IMR-90 (cell line): ENCODE results near the gene DDX53. TPM values are rescaled to one million over a fixed set of nuclear protein-coding genes. Genes with fewer than 3 reads are reported as not detected.

Source experiments
- ATAC-seq: fragments of 200-7000 bp; cut with Tn5 transposase; 2 replicates; pipeline ENCODE4 v1.9.1; 2020; ENCODE audit warnings: low read depth, mild to moderate bottlenecking, moderate library complexity
- Bru-seq: library from RNA; stranded (reverse); fragments of 400-500 nt; gene quantifications from one replicate; lab custom pipeline; 2021; lab: Mats Ljungman, UMichigan
- BruChase-seq, 2 experiments: library from RNA; stranded (reverse); fragments of 400-500 nt; gene quantifications; one replicate each; lab custom pipeline; 2021; lab: Mats Ljungman, UMichigan
- BruUV-seq: library from RNA; stranded (reverse); fragments of 400-500 nt; replicated peaks from 2 replicates; lab custom pipeline; 2021; lab: Mats Ljungman, UMichigan
- CTCF ChIA-PET: fragments of 300-600 bp; formaldehyde crosslinking; extraction: SDS; loops from one replicate; lab custom pipeline; 2021; ENCODE audit warnings: antibody characterized with exemption; lab: Yijun Ruan, JAX
- POLR2A ChIA-PET: fragments of 300-600 bp; sonication (Branson Sonifier 250); formaldehyde crosslinking; loops from one replicate; lab custom pipeline; 2022; ENCODE audit warnings: antibody characterized with exemption; ENCODE audit not compliant: unreplicated experiment; lab: Charles Lee
- DNase-seq: peaks from one replicate; pipeline ENCODE4 v3.0.0; 2013
- H2AFZ ChIP-seq: replicated peaks from 2 replicates; pipeline ENCODE3; 2013; ENCODE audit warnings: low read length, mild to moderate bottlenecking; ENCODE audit not compliant: poor library complexity
- H2AK5ac ChIP-seq: 2 replicates; pipeline ENCODE4 v1.6.1; 2013; ENCODE audit warnings: low read depth, low read length, inconsistent platforms
- H2AK9ac ChIP-seq: replicated peaks from 2 replicates; pipeline ENCODE3; 2013; ENCODE audit warnings: mild to moderate bottlenecking, low read depth, low read length, moderate library complexity; ENCODE audit not compliant: poor library complexity
- H2BK120ac ChIP-seq: 2 replicates; pipeline ENCODE4 v1.6.1; 2013; ENCODE audit warnings: low read depth, low read length, inconsistent platforms
- H2BK15ac ChIP-seq: 3 replicates; pipeline ENCODE4 v1.6.1; 2013; ENCODE audit warnings: low read depth, low read length, inconsistent platforms
- H2BK20ac ChIP-seq: 2 replicates; pipeline ENCODE4 v1.6.1; 2013; ENCODE audit warnings: low read depth, mild to moderate bottlenecking, inconsistent platforms, low read length, moderate library complexity
- H2BK5ac ChIP-seq: 2 replicates; pipeline ENCODE4 v1.6.1; 2013; ENCODE audit warnings: mild to moderate bottlenecking, low read depth, low read length, inconsistent platforms; ENCODE audit not compliant: poor library complexity, severe bottlenecking
- H3K14ac ChIP-seq: replicated peaks from 2 replicates; pipeline ENCODE4 v1.6.1; 2013; ENCODE audit warnings: low read depth, low read length, inconsistent platforms
- H3K18ac ChIP-seq: 2 replicates; pipeline ENCODE4 v1.6.1; 2013; ENCODE audit warnings: low read depth, low read length, control low read depth
- H3K23ac ChIP-seq: 2 replicates; pipeline ENCODE4 v1.6.1; 2013; ENCODE audit warnings: low read depth, low read length, inconsistent platforms
- H3K27ac ChIP-seq: 2 replicates; pipeline ENCODE4 v1.5.1; 2013; ENCODE audit warnings: mild to moderate bottlenecking, control low read depth, low read length; ENCODE audit not compliant: insufficient read depth
- H3K27me3 ChIP-seq: 2 replicates; pipeline ENCODE4 v1.6.1; 2013; ENCODE audit warnings: low read length; ENCODE audit not compliant: control insufficient read depth, insufficient read depth
- H3K36me3 ChIP-seq: 2 replicates; pipeline ENCODE4 v1.6.1; 2013; ENCODE audit warnings: low read length, mixed read lengths; ENCODE audit not compliant: control insufficient read depth, insufficient read depth
- H3K4ac ChIP-seq: 2 replicates; pipeline ENCODE4 v1.6.1; 2013; ENCODE audit warnings: low read depth, low read length, inconsistent platforms
- H3K4me1 ChIP-seq: 2 replicates; pipeline ENCODE4 v1.6.1; 2013; ENCODE audit warnings: low read length, mixed read lengths; ENCODE audit not compliant: control insufficient read depth, insufficient read depth
- H3K4me2 ChIP-seq: 2 replicates; pipeline ENCODE4 v1.6.1; 2013; ENCODE audit warnings: low read depth, mild to moderate bottlenecking, control low read depth, low read length, moderate library complexity
- H3K4me3 ChIP-seq: 2 replicates; pipeline ENCODE4 v1.5.1; 2013; ENCODE audit warnings: low read depth, mild to moderate bottlenecking, control low read depth, low read length, moderate library complexity; ENCODE audit not compliant: insufficient read depth
- H3K56ac ChIP-seq: 2 replicates; pipeline ENCODE4 v1.6.1; 2013; ENCODE audit warnings: low read length, inconsistent platforms; ENCODE audit not compliant: insufficient read depth; ENCODE audit errors: extremely low read depth
- H3K79me1 ChIP-seq, 2 experiments: 2 replicates each; pipeline ENCODE4 v1.6.1; 2013; ENCODE audit warnings: low read length in 2 of 2, inconsistent platforms in 1 of 2, low read depth in 1 of 2
- H3K9ac ChIP-seq: 2 replicates; pipeline ENCODE4 v1.6.1; 2013; ENCODE audit warnings: low read depth, low read length, control low read depth
- H3K9me1 ChIP-seq: 2 replicates; pipeline ENCODE4 v1.6.1; 2013; ENCODE audit warnings: low read length, inconsistent platforms; ENCODE audit not compliant: insufficient read depth
- H3K9me3 ChIP-seq: 2 replicates; pipeline ENCODE4 v1.6.1; 2013; ENCODE audit warnings: low read length; ENCODE audit not compliant: control insufficient read depth, insufficient read depth
- H4K20me1 ChIP-seq: 2 replicates; pipeline ENCODE4 v1.6.1; 2013; ENCODE audit warnings: low read length, inconsistent platforms; ENCODE audit not compliant: insufficient read depth
- H4K5ac ChIP-seq: 2 replicates; pipeline ENCODE4 v1.6.1; 2013; ENCODE audit warnings: mild to moderate bottlenecking, low read depth, low read length, control low read depth
- H4K8ac ChIP-seq, 2 experiments: 2 replicates each; pipeline ENCODE4 v1.6.1; 2013; ENCODE audit warnings: low read depth in 2 of 2, low read length in 2 of 2, control low read depth in 1 of 2, inconsistent platforms in 1 of 2
- H4K91ac ChIP-seq: 2 replicates; pipeline ENCODE4 v1.6.1; 2013; ENCODE audit warnings: low read depth, low read length, inconsistent platforms; ENCODE audit not compliant: insufficient read depth
- BHLHE40 ChIP-seq: fragments of 150-350 bp; IDR thresholded peaks from 2 replicates; pipeline ENCODE4 v1.6.1; 2016; ENCODE audit warnings: mild to moderate bottlenecking, low read depth, low read length
- CEBPB ChIP-seq: IDR thresholded peaks from 2 replicates; pipeline ENCODE4 v1.6.1; 2012; ENCODE audit warnings: low read depth, low read length, improper control_type of control experiment
- CHD1 ChIP-seq: IDR thresholded peaks from 2 replicates; pipeline ENCODE4 v1.6.1; 2012; ENCODE audit warnings: low read depth, low read length, improper control_type of control experiment
- CTCF ChIP-seq: conservative IDR thresholded peaks from 2 replicates; pipeline ENCODE4 v1.5.1; 2012; ENCODE audit warnings: mild to moderate bottlenecking, low read depth, low read length, improper control_type of control experiment
- FOS ChIP-seq: fragments of 150-350 bp; IDR thresholded peaks from 2 replicates; pipeline ENCODE4 v1.6.1; 2016; ENCODE audit warnings: low read depth, low read length
- MAFK ChIP-seq: IDR thresholded peaks from 2 replicates; pipeline ENCODE4 v1.6.1; 2012; ENCODE audit warnings: low read depth, low read length, improper control_type of control experiment
- MXI1 ChIP-seq: IDR thresholded peaks from 2 replicates; pipeline ENCODE4 v1.6.1; 2012; ENCODE audit warnings: low read depth, mild to moderate bottlenecking, low read length, moderate library complexity, borderline replicate concordance
- NFE2L2 ChIP-seq: fragments of 150-350 bp; IDR thresholded peaks from 2 replicates; pipeline ENCODE4 v1.6.1; 2016; ENCODE audit warnings: low read depth, mild to moderate bottlenecking, low read length
- POLR2A ChIP-seq: IDR thresholded peaks from 2 replicates; pipeline ENCODE4 v1.6.1; 2012; ENCODE audit warnings: mild to moderate bottlenecking, low read depth, low read length
- RAD21 ChIP-seq: IDR thresholded peaks from 2 replicates; pipeline ENCODE4 v1.6.1; 2012; ENCODE audit warnings: low read length, improper control_type of control experiment
- RCOR1 ChIP-seq: IDR thresholded peaks from 2 replicates; pipeline ENCODE4 v1.6.1; 2012; ENCODE audit warnings: mild to moderate bottlenecking, low read length, improper control_type of control experiment; ENCODE audit not compliant: insufficient replicate concordance
- RFX5 ChIP-seq: IDR thresholded peaks from 2 replicates; pipeline ENCODE4 v1.8.0; 2012; ENCODE audit warnings: low read depth, mild to moderate bottlenecking, low read length, moderate library complexity
- SMC3 ChIP-seq: fragments of 150-350 bp; IDR thresholded peaks from 2 replicates; pipeline ENCODE4 v1.6.1; 2016; ENCODE audit warnings: low read depth, mild to moderate bottlenecking, antibody characterized with exemption, low read length, moderate library complexity
- USF2 ChIP-seq: fragments of 150-350 bp; IDR thresholded peaks from 2 replicates; pipeline ENCODE4 v1.6.1; 2017; ENCODE audit warnings: mild to moderate bottlenecking, antibody characterized with exemption, low read length, low read depth
- WGBS, 2 experiments: methylation state at CpG; one replicate each; pipeline versions ENCODE4 v1.1.5 to v1.1.7; 2013; ENCODE audit warnings: missing lambda C conversion rate in 2 of 2; ENCODE audit not compliant: insufficient read length in 1 of 2; ENCODE audit errors: extremely low coverage in 2 of 2; 5-methylcytosine and 5-hydroxymethylcytosine counted together
- dilution Hi-C: fragments of 300-500 bp; cut with HindIII; formaldehyde crosslinking; loops from one replicate; pipeline ENCODE4 v1.14.3; 2018; ENCODE audit warnings: low sequenced_read_pairs; ENCODE audit not compliant: unreplicated experiment
- in situ Hi-C: fragments of 300-500 bp; cut with MboI; formaldehyde crosslinking; loops from 3 replicates; pipeline ENCODE4 v1.14.3; 2019; ENCODE audit warnings: low sequenced_read_pairs, inconsistent platforms, mixed read lengths
- intact Hi-C: fragments of 100-400 bp; cut with micrococcal nuclease; formaldehyde crosslinking; loops from 2 replicates; pipeline ENCODE4 v1.10.0; 2022
- long read RNA-seq: library from polyadenylated mRNA; unstranded; transcript quantifications from one replicate; pipeline ENCODE4 v2.0.0, GENCODE V29; 2021; ENCODE audit not compliant: unreplicated experiment
- polyA plus RNA-seq, 3 experiments: library from polyadenylated mRNA; depleted of rRNA; stranded (reverse); fragments of >200 nt; gene quantifications; 2 replicates each; pipeline ENCODE4 v1.2.3, GENCODE V29; 2012; ENCODE audit warnings: low replicate concordance in 1 of 3
- total RNA-seq: library from RNA; depleted of rRNA; stranded (reverse); fragments of >200 nt; gene quantifications from 2 replicates; pipeline ENCODE4 v1.2.3, GENCODE V29; 2012; rRNA removed
- TF ChIP-seq, protein P1 (sequence below): fragments of 150-350 bp; IDR thresholded peaks from 2 replicates; pipeline ENCODE4 v1.6.1; 2016; ENCODE audit warnings: low read depth, mild to moderate bottlenecking, low read length, moderate library complexity, borderline replicate concordance

Gene DDX53
- total RNA-seq: not detected in 2 replicates
- not detected in 2 replicates for polyA plus RNA-seq (2012; rRNA removed)
- polyA plus RNA-seq (2012; cell fraction: cytosol; rRNA removed): not detected in 2 replicates
- polyA plus RNA-seq (2012; cell fraction: nucleus; rRNA removed; ENCODE audit: low replicate concordance): not detected in 2 replicates
- Bru-seq, nascent RNA: not detected
- not detected for BruChase-seq, experiment 1, labeled RNA remaining after a 6-hour chase
- not detected for BruChase-seq, experiment 2, labeled RNA remaining after a 2-hour chase
- long read RNA-seq: 0 reads

GRCh38 chrX:22999696-23000223, at the start of gene DDX53:
Gene DDX53 (plus strand): TSS chrX:22999960. CDS start chrX:23000058, 98 bp downstream.
- H3K23ac ChIP-seq: no peak within 1 kb of the TSS
- 60% methylated on average over 2 of the region's 23 CpGs; no CpG with 5 or more reads in 1 of the 2 experiments for WGBS, 2 experiments
- no peaks in the 10 kb centered on the region for H3K9me1 ChIP-seq
- H3K4me3 ChIP-seq: no peak within 1 kb of the TSS
- no peak within 1 kb of the TSS for H2BK120ac ChIP-seq
- no peaks in the 10 kb centered on the region for H3K27me3 ChIP-seq
- ChIA-PET POLR2A (no interaction called here), CTCF (no interaction called here)
- H4K8ac ChIP-seq: no peak within 1 kb of the TSS
- H3K4ac ChIP-seq: no peak within 1 kb of the TSS
- no peak within 1 kb of the TSS for H2AK9ac ChIP-seq
- H3K4me1 ChIP-seq: no peaks in the 10 kb centered on the region
- no peak within 1 kb of the TSS for H2AK5ac ChIP-seq
- H3K9me3 ChIP-seq: no peaks in the 10 kb centered on the region
- no peak within 1 kb of the TSS for H3K4me2 ChIP-seq
- ATAC-seq: no peak
- TF ChIP-seq RFX5: no peak
- TF ChIP-seq NFE2L2: no peak
- no peak for TF ChIP-seq SMC3
- TF ChIP-seq MXI1: no peak
- TF ChIP-seq MAFK: no peak
- TF ChIP-seq RAD21: no peak
- TF ChIP-seq CHD1: no peak
- TF ChIP-seq BHLHE40: no peak
- TF ChIP-seq, protein P1, sequence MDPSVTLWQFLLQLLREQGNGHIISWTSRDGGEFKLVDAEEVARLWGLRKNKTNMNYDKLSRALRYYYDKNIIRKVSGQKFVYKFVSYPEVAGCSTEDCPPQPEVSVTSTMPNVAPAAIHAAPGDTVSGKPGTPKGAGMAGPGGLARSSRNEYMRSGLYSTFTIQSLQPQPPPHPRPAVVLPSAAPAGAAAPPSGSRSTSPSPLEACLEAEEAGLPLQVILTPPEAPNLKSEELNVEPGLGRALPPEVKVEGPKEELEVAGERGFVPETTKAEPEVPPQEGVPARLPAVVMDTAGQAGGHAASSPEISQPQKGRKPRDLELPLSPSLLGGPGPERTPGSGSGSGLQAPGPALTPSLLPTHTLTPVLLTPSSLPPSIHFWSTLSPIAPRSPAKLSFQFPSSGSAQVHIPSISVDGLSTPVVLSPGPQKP: no peak
- TF ChIP-seq CTCF: no peak
- no peak for TF ChIP-seq CEBPB
- no peak for TF ChIP-seq USF2
- no peak for TF ChIP-seq RCOR1
- TF ChIP-seq FOS: no peak
- no peak for TF ChIP-seq POLR2A
- no peak within 1 kb of the TSS for H3K9ac ChIP-seq
- H3K18ac ChIP-seq: no peak within 1 kb of the TSS
- H4K20me1 ChIP-seq: no peaks in the 10 kb centered on the region
- no peaks in the 10 kb centered on the region for H3K79me1 ChIP-seq
- DNase-seq: no peak
- H2BK15ac ChIP-seq: no peak within 1 kb of the TSS
- no peak within 1 kb of the TSS for H3K56ac ChIP-seq
- no peak within 1 kb of the TSS for H2AFZ ChIP-seq
- dilution Hi-C loops: no loop called here
- H4K5ac ChIP-seq: no peak within 1 kb of the TSS
- no peak within 1 kb of the TSS for H3K27ac ChIP-seq
- H2BK5ac ChIP-seq: no peak within 1 kb of the TSS
- H2BK20ac ChIP-seq: no peak within 1 kb of the TSS
- no peak within 1 kb of the TSS for H3K14ac ChIP-seq
- in situ Hi-C loops: no loop called here
- no peak within 1 kb of the TSS for H4K91ac ChIP-seq
- no TSS peak for BruUV-seq
- intact Hi-C loops: no loop called here
- H3K36me3 ChIP-seq: no peaks in the 10 kb centered on the region
